GM12801 (cell line): ENCODE data around the gene PSMA2.

Experiments used
- TF ChIP-seq, protein P1 (sequence below): IDR thresholded peaks from one replicate; pipeline ENCODE4 v1.5.1; 2011; ENCODE audit warnings: control low read depth; ENCODE audit not compliant: insufficient read length; ENCODE audit errors: extremely low read depth

Gene PSMA2

DNA sequence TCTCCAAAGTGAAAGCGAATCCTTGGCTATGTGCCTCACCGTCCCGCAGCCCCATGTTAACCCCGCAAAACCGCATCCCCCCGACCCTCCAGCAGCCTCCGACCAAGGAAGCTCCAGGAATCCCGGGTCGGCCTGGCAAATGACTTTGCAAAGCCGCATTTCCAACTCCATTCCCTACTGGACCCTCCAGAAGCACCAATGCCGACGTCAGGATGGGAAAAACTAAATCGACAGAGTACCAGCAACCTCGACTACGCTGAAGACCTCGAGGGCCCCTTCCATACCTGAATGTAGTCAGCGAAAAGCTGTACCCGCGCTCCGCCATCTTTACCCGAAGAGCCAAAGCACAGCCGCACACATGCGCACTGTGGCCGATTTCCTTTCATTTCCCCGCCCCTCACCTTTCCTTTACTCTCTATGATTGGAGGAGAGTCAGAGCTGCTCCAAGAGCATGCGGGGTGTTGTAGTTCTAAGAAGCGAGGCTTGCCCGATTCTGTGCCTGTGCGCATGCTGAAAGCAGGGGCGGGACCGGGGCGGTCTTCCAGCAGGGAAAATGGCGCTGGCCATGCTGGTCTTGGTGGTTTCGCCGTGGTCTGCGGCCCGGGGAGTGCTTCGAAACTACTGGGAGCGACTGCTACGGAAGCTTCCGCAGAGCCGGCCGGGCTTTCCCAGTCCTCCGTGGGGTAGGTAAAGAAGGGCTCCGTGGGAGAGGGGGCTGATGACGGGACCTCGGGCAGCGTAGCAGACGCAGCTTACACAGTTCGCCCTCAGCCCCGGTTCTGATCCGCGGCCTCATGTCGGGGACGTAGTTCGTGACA lies at the start of gene PSMA2, which contains the start of gene MRPL32:
Gene PSMA2 (minus strand): TSS at position 341 of the 818 bp plus-strand sequence. CDS start 16 bp downstream, at position 325.
Gene MRPL32 (plus strand): TSS at position 543 of the 818 bp plus-strand sequence. CDS start 11 bp downstream, at position 554.
- TF ChIP-seq, protein P1, sequence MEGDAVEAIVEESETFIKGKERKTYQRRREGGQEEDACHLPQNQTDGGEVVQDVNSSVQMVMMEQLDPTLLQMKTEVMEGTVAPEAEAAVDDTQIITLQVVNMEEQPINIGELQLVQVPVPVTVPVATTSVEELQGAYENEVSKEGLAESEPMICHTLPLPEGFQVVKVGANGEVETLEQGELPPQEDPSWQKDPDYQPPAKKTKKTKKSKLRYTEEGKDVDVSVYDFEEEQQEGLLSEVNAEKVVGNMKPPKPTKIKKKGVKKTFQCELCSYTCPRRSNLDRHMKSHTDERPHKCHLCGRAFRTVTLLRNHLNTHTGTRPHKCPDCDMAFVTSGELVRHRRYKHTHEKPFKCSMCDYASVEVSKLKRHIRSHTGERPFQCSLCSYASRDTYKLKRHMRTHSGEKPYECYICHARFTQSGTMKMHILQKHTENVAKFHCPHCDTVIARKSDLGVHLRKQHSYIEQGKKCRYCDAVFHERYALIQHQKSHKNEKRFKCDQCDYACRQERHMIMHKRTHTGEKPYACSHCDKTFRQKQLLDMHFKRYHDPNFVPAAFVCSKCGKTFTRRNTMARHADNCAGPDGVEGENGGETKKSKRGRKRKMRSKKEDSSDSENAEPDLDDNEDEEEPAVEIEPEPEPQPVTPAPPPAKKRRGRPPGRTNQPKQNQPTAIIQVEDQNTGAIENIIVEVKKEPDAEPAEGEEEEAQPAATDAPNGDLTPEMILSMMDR = no peak

DNA sequence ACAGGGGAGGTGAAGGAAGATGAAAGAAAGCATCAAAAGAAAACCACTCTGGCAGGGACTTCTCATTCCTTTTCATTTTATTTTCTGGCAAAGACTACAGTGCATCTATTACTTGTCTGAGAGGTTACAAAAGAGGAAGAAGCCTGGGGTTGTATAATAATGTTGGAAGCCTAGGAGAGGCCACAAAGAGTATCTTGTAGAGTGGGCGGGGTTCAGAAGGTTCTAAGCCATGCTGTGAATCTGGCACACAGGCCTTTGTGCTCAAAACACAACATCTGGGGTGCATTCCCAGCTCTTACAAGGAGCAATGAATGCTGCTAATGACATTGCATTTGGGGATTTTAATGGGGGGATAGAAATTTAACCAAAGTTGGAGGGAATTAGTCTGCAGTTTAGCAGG lies 49.6 kb upstream of the PSMA2 start:
- TF ChIP-seq, protein P1 = no peak

DNA sequence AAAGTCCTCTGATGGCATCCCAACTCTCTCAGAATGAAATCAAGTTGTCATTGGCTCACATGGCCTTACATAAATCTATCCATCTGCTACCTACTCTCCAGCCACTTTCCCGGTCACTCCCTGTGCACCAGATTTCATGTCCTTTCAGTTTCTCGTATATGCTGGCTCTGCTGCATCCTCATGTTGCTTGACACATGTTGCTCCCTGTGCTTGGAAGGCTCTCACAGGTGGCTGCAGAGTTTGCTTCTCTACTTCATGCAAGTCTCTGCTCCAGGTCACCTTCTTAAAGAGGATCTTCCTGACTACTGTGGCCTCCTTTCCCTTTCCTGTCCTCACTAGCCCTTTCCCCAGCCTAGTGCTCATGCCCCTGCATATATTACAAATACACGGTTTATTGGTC lies 48.5 kb upstream of the PSMA2 start:
- TF ChIP-seq, protein P1 = no peak

DNA sequence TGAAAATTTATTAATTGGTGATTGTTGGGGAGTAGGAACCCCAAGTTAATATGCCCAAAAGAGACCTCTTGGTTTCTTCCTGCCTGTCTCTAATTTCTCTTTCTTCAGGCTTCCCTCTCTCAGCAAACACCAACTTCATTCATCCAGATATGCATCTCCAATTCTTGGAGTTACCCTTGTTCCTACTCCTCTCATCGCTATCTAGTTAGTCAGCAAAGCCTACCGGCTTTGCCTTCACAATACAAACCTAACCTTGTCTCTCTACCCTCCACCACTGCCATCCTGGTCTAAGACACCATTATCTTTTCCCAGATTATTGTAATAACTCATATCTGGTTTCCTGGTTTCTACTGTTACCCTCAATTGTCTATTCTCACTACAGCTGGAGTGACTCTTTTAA lies 48.1 kb upstream of the PSMA2 start:
- TF ChIP-seq, protein P1 = no peak

DNA sequence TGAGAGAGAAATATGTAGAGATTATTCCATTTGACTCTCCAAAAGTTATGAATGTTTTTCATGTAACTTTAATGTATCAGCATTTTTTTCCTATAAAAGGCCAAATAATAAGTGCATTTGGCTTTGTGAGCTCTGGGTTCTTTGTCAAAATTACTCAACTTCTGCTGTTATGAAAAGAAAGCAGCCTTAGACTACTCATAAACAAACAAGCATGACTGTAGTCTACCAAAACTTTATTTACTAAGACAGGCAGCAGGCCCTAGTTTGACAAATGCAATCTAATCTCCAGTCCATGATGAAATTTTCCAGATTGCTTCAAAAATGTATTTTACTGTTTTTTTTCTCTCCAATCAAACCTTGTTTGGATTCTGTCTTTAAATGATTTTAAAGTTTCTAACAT lies 46.5 kb upstream of the PSMA2 start:
- TF ChIP-seq, protein P1 = no peak

DNA sequence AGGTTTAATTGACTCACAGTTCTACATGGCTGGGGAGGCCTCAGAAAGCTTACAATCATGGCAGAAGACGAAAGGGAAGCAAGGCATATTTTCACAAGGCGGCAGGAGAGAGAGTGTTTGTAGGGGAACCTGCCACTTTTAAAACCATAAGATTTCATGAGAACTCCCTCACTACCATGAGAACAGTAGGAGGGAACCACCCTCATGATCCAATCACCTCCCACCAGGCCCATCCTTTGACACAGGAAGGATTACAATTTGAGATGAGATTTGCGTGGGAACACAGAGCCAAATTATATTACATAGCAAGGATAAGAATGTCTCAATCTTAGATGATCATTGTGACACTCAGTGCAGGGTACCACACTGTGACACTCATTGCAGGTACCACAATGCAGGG lies 44.4 kb upstream of the PSMA2 start:
- TF ChIP-seq, protein P1 = no peak

DNA sequence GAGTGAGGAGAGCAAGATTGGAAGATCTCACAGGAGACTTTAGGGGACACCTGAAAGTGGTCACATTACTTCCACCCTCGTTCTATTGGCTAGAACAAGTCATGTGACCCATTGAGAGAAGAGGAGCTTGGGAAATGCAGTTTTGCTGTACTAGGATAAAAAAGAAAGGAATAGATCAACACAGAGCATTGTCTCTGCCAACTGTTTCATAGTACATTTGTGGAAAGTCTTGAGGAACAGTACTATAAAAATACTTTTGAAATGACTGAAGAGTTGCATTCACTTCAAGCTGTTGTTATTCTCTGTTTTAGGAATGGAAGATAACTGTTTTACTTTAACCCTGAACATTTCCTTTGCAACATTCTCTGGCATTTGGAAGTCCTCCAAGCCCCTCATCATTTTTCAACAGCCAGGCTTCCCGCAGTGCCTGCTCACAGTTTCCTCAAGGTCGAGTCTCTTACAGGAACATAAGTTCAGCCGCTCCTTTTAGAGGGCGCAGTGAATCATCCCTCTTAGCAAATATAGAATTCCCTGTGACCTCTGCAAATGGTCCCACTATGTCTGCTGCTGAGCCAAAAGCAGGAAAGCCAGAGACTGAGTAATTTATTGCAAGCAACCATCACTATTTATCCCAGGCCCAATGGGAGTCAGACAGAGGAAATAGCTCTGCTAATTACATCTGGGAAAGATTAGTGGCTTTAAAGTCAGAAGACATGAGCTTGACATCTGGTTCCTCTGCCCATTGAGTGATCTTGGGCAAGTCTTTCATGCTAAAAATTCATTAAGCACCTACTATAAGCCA lies 40.9 kb upstream of the PSMA2 start:
- TF ChIP-seq, protein P1 = no peak
